WTC11 (cell line): Measurements from ENCODE around the gene TMED1. TPM values are rescaled to one million over a fixed set of nuclear protein-coding genes. Genes with fewer than 3 reads are reported as not detected.

Experiments used
- ATAC-seq: fragments of 200-7000 bp; cut with Tn5 transposase; 2 replicates; pipeline ENCODE4 v1.10.0; 2021; ENCODE audit warnings: mild to moderate bottlenecking, moderate library complexity
- CTCF ChIA-PET: fragments of 300-600 bp; sonication (Branson Sonifier 250); formaldehyde crosslinking; loops from one replicate; lab custom pipeline; 2021; ENCODE audit warnings: antibody characterized with exemption; lab: Charles Lee
- POLR2A ChIA-PET: fragments of 350-600 bp; sonication (Branson Sonifier 250); formaldehyde crosslinking; loops from one replicate; lab custom pipeline; 2021; ENCODE audit warnings: antibody characterized with exemption; lab: Charles Lee
- DNase-seq: peaks from one replicate; pipeline ENCODE4 v3.0.0; 2021; ENCODE audit warnings: low spot score
- H3K27ac Mint-ChIP-seq: 2 replicates; pipeline ENCODE4 v1.8.0; 2021; ENCODE audit warnings: mixed read lengths
- H3K27me3 Mint-ChIP-seq: 2 replicates; pipeline ENCODE4 v1.8.0; 2021; ENCODE audit warnings: low read depth, mild to moderate bottlenecking, moderate library complexity, mixed read lengths
- H3K36me3 Mint-ChIP-seq: 2 replicates; pipeline ENCODE4 v1.8.0; 2021; ENCODE audit warnings: mixed read lengths
- H3K4me1 Mint-ChIP-seq: 2 replicates; pipeline ENCODE4 v1.8.0; 2022; ENCODE audit warnings: mixed read lengths
- H3K4me3 Mint-ChIP-seq: 2 replicates; pipeline ENCODE4 v1.8.0; 2021; ENCODE audit warnings: mild to moderate bottlenecking, moderate library complexity, mixed read lengths
- H3K9me3 Mint-ChIP-seq: 2 replicates; pipeline ENCODE4 v1.8.0; 2021; ENCODE audit warnings: mixed read lengths
- AR ChIP-seq: fragments of 250-450 bp; sonication (Bioruptor Pico); IDR thresholded peaks from 2 replicates; pipeline ENCODE4 v1.9.0; 2021; ENCODE audit warnings: mild to moderate bottlenecking
- ATF3 ChIP-seq: sonication (generic); formaldehyde crosslinking; conservative IDR thresholded peaks from 2 replicates; pipeline ENCODE4 v1.8.1; 2022; ENCODE audit warnings: mild to moderate bottlenecking, missing genetic modification reagents
- E2F1 ChIP-seq: sonication (generic); formaldehyde crosslinking; IDR thresholded peaks from 2 replicates; pipeline ENCODE4 v1.8.0; 2022; ENCODE audit warnings: mild to moderate bottlenecking, missing genetic modification reagents
- E2F5 ChIP-seq: sonication (generic); formaldehyde crosslinking; IDR thresholded peaks from 2 replicates; pipeline ENCODE4 v1.8.1; 2022; ENCODE audit warnings: mild to moderate bottlenecking, moderate library complexity, missing genetic modification reagents
- ELF4 ChIP-seq: sonication (generic); formaldehyde crosslinking; IDR thresholded peaks from 2 replicates; pipeline ENCODE4 v1.8.1; 2022; ENCODE audit warnings: low read depth, mild to moderate bottlenecking, moderate library complexity, missing genetic modification reagents
- ESRRA ChIP-seq: sonication (generic); formaldehyde crosslinking; IDR thresholded peaks from 2 replicates; pipeline ENCODE4 v1.8.1; 2022; ENCODE audit warnings: mild to moderate bottlenecking, missing genetic modification reagents, borderline replicate concordance
- IRF2 ChIP-seq: sonication (generic); formaldehyde crosslinking; IDR thresholded peaks from 2 replicates; pipeline ENCODE4 v1.8.0; 2022; ENCODE audit warnings: low read depth, missing genetic modification reagents, borderline replicate concordance
- JUN ChIP-seq: sonication (generic); formaldehyde crosslinking; IDR thresholded peaks from 2 replicates; pipeline ENCODE4 v1.8.0; 2023; ENCODE audit warnings: mild to moderate bottlenecking, missing genetic modification reagents
- KAT7 ChIP-seq: sonication (generic); formaldehyde crosslinking; IDR thresholded peaks from 2 replicates; pipeline ENCODE4 v1.8.1; 2023; ENCODE audit warnings: missing genetic modification reagents, mild to moderate bottlenecking, borderline replicate concordance
- OVOL2 ChIP-seq: fragments of 250-450 bp; sonication (Bioruptor Pico); IDR thresholded peaks from 2 replicates; pipeline ENCODE4 v1.9.0; 2021; ENCODE audit warnings: mild to moderate bottlenecking, borderline replicate concordance
- PRRX2 ChIP-seq: fragments of 250-450 bp; sonication (Bioruptor Pico); IDR thresholded peaks from 2 replicates; pipeline ENCODE4 v1.8.0; 2021; ENCODE audit warnings: mild to moderate bottlenecking
- SMAD4 ChIP-seq: sonication (generic); formaldehyde crosslinking; IDR thresholded peaks from 2 replicates; pipeline ENCODE4 v1.8.0; 2022; ENCODE audit warnings: mild to moderate bottlenecking, missing genetic modification reagents
- STAT6 ChIP-seq: sonication (generic); formaldehyde crosslinking; conservative IDR thresholded peaks from 2 replicates; pipeline ENCODE4 v1.8.1; 2023; ENCODE audit warnings: mild to moderate bottlenecking, low read depth, missing genetic modification reagents, moderate library complexity
- TCF7 ChIP-seq: sonication (generic); formaldehyde crosslinking; IDR thresholded peaks from 2 replicates; pipeline ENCODE4 v1.8.0; 2022; ENCODE audit warnings: mild to moderate bottlenecking, low read depth, missing genetic modification reagents, moderate library complexity
- ZNF138 ChIP-seq: sonication (generic); formaldehyde crosslinking; conservative IDR thresholded peaks from 2 replicates; pipeline ENCODE4 v1.8.1; 2022; ENCODE audit warnings: mild to moderate bottlenecking, moderate library complexity, missing genetic modification reagents
- ZNF281 ChIP-seq: sonication (generic); formaldehyde crosslinking; IDR thresholded peaks from 2 replicates; pipeline ENCODE4 v1.8.0; 2023; ENCODE audit warnings: mild to moderate bottlenecking, missing genetic modification reagents
- ZNF423 ChIP-seq: fragments of 250-450 bp; sonication (Bioruptor Pico); IDR thresholded peaks from 2 replicates; pipeline ENCODE4 v2.1.2; 2022; ENCODE audit warnings: mild to moderate bottlenecking, moderate library complexity
- ZNF532 ChIP-seq: fragments of 250-450 bp; sonication (Bioruptor Pico); IDR thresholded peaks from 2 replicates; pipeline ENCODE4 v1.9.0; 2021; ENCODE audit warnings: mild to moderate bottlenecking, borderline replicate concordance
- total RNA-seq: library from RNA; stranded (reverse); gene quantifications from 3 replicates; pipeline ENCODE4 v1.2.3, GENCODE V29; 2021

Gene TMED1
- total RNA-seq, 1 experiment from 2014 or later: 28.5 TPM

- DNase-seq: peak; percentile 67
- Mint-ChIP-seq H3K9me3 (peaks cover 24% of the 10 kb centered on the region), H3K27ac (peak overlapping the region; percentile 100), H3K36me3 (peaks cover 12% of the 10 kb centered on the region; the same call in 1 of the 2 replicates), H3K4me3 (peak overlapping the region; percentile 85), H3K4me1 (peaks cover 13% of the 10 kb centered on the region), H3K27me3 (peaks cover 24% of the 10 kb centered on the region)
- ChIA-PET CTCF (interaction anchor here (0.8 to 8.0 kb wide), 16 partner anchors 10 to 420 kb away, joined by 3 to 135 read pairs (median 5); partner anchors contain the start of genes CARM1 and DNM2), POLR2A (interaction anchor here (0.6 to 1.6 kb wide), 5 partner anchors 10 to 137 kb away, joined by 3 to 9 read pairs (median 5); partner anchors contain the start of gene DNM2)
- ATAC-seq: no peak
- TF ChIP-seq ELF4 (CRISPR knock-in tag): 0 out of 2 replicates have a peak, but pooled peaks have one; percentile 51
- TF ChIP-seq SMAD4 (CRISPR knock-in tag): peak; percentile 93
- TF ChIP-seq E2F5 (CRISPR knock-in tag): peak; percentile 90
- TF ChIP-seq KAT7 (CRISPR knock-in tag): no peak
- TF ChIP-seq AR (CRISPR knock-in tag): 0 out of 2 replicates have a peak, but pooled peaks have one; percentile 31
- TF ChIP-seq OVOL2 (CRISPR knock-in tag): no peak
- peak; percentile 95 for TF ChIP-seq ESRRA (CRISPR knock-in tag)
- TF ChIP-seq ATF3 (CRISPR knock-in tag): peak; percentile 70; the same call in 1 of the 2 replicates
- no peak for TF ChIP-seq ZNF138 (CRISPR knock-in tag)
- peak; percentile 98 for TF ChIP-seq ZNF281 (CRISPR knock-in tag)
- no peak for TF ChIP-seq ZNF423 (CRISPR knock-in tag)
- peak; percentile 96 for TF ChIP-seq TCF7 (CRISPR knock-in tag)
- no peak for TF ChIP-seq STAT6 (CRISPR knock-in tag)
- peak; percentile 96; the same call in 1 of the 2 replicates for TF ChIP-seq ZNF532 (CRISPR knock-in tag)
- peak; percentile 96 for TF ChIP-seq JUN (CRISPR knock-in tag)
- TF ChIP-seq PRRX2 (CRISPR knock-in tag): no peak
- peak; percentile 98 for TF ChIP-seq E2F1 (CRISPR knock-in tag)
- TF ChIP-seq IRF2 (CRISPR knock-in tag): peak; percentile 84
Measured at GRCh38 chr19:10836479-10837330, 693 bp upstream of the TMED1 start.
